ENCODE measurements around the gene SOX4.
"Not testable (repeated sequence)": the region's sequence is repeated elsewhere in the genome, so short reads cannot be mapped to it uniquely, and the experiment has no call there.

The SOX4 gene

DNA sequence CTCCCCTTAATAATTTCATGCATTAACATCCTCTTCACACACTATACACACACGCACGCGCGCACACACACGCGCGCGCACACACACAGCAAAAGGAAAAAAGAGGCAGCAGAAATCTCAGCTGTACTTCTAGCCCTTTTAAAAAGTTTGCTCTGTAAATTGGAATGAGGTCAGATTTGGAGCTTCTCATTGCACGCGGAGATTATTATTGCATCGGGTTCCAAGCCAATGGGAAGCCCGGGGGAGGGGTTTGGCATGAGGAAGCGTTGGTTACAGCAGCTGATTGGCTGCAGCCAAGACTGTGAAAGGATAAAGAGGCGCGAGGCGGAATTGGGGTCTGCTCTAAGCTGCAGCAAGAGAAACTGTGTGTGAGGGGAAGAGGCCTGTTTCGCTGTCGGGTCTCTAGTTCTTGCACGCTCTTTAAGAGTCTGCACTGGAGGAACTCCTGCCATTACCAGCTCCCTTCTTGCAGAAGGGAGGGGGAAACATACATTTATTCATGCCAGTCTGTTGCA is at the start of gene SOX4:
SOX4 (plus strand) TSS at position 340 of the 515 bp plus-strand sequence. CDS start 784 bp downstream, outside the sequence.
- DNase-seq: peak; percentile 64 to 70

DNA sequence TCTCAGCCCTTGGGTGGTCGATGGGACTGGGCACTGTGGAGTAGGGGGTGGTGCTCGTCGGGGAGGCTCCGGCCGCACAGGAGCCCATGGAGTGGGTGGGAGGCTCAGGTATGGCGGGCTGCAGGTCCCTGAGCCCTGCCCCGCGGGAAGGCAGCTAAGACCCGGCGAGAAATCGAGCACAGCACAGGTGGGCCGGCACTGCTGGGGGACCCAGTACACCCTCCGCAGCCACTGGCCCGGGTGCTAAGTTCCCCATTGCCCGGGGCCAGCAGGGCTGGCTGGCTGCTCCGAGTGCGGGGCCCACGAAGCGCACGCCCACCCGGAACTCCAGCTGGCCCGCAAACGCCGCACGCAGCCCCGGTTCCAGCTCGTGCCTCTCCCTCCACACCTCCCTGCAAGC is 41.3 kb upstream of the SOX4 start:
- not testable (repeated sequence) for DNase-seq

DNA sequence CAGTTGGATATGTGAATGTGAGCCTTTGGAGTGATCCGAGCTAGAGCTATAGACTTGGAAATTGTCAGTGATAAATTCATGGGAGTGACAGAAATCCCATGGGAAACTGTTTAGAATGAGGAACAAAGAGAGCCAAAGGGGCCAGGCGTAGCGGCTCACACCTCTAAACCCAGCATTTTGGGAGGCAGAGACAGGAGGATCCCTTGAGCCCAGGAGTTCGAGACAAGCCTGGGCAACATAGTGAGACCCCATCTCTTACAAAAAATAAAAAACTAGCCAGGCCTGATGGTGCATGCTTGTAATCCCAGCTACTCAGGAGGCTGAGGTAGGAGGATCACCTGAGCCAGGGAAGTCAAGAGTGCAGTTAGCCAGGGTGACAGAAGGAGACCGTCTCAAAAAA is 39.3 kb upstream of the SOX4 start:
- DNase-seq: no peak

DNA sequence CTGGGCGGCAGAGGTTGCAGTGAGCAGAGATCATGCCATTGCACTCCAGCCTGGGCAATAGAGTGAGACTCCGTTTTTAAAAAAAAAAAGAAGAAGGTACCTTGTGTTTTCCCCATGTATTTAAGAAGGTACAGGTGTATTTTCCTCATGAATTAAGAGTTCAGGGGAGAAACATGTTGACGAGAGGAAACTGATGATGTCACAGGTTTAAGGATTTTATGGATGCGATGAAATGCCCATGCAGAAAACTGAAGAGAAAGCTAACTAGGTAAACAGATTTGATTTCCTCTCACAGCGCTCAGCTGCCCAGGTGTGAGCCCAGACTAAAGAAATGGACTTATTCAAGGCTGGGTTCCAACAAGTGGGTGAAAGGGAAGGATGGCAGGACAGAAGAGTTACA is 38.4 kb upstream of the SOX4 start:
- DNase-seq: no peak

DNA sequence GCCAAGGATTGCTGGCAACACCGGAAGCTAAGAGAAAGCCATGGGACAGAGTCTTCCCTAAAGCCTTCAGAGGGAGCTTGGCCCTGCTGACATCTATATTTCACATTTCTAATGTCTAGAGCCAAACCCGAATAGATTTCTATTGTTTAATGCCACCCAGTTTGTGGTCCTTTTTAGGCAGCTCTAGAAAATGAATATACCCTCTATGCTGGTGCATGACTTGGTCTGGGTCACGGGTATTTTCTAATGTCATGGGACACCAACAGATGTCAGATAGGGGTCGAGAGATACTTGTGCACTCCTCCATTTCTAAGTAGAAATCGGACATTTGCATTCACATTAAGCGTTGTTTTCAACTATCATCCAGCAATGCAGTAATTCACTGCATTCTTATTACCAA is 37.0 kb upstream of the SOX4 start:
- DNase-seq: no peak

DNA sequence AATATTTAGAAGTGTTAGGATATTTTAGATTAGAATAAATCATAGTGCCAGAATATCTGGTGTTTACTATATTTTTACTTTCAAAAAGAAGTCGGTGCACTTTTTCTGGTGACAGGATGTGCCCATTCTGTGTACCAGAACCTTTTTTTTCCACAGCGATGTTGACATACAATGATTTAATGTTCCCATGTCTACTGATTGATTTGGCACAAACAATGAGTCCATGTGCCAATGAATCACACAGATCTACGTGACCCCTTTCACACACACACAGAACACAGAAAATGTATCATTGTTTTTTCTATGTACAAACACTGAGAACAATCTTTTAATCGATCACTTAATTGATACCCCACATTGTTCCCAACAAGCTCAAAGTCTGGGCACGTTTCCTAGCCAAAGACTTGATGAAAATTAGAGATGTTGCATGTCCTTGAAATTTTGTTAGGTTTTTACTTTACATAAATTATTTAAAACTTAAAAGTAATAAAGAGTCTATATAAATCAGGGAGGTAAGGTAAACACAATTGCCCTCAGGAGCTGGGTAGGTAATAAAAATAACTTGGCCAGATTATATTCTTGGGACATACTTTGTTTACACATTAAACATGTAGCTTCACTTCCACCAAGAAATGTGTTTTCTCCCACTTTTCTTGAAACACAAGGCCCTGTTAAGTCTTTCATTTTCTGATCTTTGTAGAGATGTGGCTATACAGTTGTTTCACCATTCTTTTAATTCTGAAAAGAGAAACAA is 36.4 kb upstream of the SOX4 start:
- DNase-seq: no peak

DNA sequence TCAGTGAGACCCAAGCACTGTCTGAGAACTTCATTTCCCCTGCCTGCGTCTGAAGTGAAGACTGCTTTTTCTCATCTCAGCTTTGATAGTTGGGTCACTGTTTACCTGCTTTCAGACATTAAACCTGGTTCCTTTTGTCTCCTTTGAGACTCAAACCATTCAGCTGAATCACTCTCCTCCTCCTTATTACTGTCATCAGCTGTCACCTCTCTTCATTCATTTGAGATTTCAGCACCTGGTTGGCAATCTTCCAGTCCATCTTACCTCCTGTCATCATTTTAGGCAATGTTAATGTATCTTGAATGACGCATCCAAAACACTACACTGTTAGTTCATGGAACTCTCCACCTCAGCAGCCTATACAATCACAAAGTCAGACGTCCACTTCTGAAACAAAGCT is 34.3 kb upstream of the SOX4 start:
- no peak for DNase-seq

DNA sequence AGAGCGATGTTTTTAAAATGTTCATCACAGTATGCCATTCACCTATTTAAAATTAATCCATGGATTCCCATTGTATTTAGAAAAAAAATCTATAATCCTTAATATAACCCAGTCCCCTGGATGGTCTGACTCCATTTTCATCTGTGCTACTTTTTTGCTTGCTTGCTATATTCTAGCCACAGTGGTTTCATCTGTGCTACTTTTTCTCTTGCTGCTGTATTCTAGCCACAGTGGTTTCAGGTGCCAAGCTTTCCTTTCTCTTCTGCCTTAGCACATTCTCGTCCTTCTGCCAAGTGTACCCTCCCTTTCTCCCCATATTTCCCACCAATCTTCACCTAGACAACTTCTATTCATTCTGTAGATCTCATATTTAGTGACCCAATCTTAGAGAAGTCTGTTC is 33.3 kb upstream of the SOX4 start:
- DNase-seq: no peak

DNA sequence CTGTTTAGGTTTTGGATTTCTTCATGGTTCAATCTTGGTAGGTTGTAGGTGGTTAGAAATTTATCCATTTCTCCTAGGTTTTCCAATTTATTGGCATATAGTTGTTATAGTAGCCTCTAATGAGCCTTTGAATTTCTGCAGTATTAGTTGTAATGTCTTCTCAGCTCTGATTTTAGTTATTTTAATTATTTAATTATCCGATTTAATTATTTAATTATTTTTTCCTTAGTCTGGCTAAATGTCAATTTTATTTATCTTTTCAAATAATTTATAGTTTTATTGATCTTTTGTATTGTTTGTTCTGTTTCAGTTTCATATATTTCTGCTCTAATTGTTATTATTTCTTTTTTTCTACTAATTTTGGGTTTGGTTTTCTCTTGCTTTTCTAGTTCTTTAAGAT is 28.1 kb upstream of the SOX4 start:
- DNase-seq: no peak

DNA sequence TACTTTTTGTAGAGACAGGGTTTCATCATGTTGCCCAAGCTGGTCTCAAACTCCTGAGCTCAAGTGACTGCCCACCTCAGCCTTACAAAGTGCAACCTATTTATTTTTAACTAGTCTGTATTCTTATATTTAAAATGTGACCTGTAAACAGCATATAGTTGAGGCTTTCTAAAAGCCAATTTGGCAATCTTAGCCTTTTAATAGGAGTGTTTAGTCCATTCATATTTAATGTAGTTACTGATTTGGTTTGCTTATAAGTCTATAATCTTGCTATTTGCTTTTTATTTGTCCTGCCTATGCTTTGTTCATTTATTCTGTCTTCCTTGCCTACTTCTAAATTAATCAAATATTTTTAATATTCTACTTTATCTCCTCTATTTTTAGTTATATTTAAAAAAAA is 15.0 kb upstream of the SOX4 start:
- no peak for DNase-seq

DNA sequence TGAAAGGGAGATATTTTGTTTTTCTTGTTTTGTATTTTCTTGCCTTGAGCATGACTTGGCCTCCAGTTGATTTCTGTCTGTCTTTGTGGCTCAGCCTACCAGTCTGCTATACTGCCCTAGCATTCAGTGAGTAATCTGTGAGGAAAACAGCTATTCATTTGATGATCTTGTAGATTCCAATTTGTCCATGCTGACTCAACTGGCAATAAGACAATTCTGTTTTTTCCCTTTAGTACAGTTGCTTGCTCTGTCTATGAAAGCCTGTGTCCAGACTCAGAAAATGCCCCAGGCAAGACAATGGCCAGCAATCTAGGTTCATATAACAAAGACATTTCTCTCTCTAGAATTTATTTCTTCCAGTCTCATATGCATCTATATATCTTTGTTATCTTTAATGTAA is 10.9 kb upstream of the SOX4 start:
- no peak for DNase-seq

DNA sequence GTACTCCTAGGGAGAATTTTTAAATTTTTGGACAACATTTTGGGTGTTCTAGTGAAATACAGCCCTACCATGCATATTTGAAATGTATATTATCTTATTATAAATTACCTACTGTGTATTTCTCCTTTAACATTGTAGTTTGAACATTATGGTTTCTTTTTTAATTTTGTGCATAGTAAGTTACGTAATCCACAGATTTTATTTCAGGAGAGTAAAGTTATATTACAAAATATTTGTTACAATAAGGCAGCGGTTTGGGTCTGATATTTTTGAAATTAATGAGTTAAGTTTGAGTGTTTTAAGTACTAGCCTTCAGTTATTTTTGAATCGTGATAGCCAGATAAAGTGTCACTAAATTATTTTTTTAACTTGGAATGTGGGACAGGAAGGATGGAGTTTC is 7.3 kb upstream of the SOX4 start:
- DNase-seq: no peak

DNA sequence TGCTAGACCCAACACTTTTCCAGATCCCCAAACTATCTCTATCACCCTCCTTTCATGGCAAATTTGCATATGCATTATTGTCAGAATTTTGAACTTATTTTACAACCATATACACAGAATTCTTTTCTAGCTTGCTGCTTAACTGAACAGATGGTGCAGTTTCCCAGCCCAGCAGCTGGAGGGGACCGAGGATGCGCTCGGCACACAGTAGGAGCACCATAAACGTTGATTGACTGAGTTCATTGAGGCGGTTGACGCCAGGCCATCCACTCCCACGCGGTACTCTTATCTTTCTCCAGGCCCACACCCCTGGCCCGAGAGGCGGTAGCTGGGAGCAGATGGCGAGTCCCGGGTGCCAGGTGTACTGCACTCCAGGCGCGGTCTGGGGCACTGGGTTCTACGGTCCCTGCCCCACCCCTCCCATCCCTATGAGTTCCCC is 6.8 kb upstream of the SOX4 start:
- peak in 1 of 2 experiments; percentile 20 for DNase-seq

DNA sequence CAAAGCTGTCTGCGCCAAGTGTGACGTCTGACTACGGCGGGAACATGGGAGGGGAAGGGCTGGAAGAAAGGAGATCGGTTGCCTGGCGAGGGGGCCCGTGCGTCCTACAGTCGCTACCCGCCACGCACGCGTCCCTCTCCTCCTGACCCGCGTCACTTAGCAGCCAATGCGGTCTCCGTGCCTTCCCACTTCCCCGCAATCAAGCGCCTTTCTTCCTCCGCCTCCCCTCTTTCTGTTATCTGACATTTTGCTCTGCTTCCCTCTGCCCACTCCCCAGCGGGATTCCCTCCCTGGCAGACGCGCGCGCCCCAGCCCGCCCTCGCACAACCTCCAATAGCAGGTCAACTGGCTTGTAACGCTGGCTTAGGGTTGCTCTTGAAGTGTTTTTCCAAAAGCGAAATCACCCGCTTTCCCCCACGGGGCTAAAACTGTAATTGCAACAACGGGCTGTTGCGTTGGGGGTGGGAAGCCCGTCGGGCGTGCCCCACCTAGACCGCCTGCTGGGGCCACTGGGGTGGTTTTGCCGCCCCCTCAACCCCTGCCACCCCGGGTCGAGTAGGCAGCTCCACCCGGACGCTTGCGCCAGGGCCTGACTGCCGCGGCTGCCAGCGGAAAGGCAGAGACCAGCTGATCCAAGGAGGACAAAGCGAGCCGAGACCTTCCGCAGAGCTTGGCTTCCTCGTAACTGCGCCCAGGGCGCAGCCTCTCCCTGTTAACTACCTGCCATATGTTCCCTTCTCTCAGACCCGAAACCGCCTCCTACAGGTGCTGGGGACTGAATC is 6.2 kb upstream of the SOX4 start:
- DNase-seq: peak; percentile 50 to 58

DNA sequence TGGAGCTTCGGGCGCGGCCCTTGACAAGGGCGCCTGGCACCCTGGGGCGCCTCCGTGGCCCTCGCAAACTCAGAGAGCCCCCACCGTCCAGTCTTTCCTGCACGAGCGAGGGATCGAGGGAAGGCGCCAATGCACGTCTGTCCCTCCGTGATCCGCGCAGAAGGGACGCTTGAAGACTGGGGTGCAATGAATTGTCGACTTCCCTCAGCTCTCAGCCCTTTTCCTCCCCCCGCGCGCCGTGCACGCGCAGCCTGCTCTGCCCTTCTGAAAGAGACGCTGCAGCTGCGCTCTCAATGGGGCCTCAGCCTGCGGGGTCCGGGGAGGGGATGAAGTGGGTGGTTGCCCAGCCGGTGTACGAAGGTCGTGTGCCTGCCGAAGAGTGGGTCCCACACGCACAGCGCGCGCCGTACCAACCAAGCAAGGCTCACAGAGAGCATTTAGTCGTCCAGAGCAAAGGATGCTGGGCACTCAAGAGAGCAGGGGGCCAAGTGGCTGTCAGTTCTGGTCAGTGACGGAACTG is 5.5 kb upstream of the SOX4 start:
- DNase-seq: peak; percentile 51 to 58

DNA sequence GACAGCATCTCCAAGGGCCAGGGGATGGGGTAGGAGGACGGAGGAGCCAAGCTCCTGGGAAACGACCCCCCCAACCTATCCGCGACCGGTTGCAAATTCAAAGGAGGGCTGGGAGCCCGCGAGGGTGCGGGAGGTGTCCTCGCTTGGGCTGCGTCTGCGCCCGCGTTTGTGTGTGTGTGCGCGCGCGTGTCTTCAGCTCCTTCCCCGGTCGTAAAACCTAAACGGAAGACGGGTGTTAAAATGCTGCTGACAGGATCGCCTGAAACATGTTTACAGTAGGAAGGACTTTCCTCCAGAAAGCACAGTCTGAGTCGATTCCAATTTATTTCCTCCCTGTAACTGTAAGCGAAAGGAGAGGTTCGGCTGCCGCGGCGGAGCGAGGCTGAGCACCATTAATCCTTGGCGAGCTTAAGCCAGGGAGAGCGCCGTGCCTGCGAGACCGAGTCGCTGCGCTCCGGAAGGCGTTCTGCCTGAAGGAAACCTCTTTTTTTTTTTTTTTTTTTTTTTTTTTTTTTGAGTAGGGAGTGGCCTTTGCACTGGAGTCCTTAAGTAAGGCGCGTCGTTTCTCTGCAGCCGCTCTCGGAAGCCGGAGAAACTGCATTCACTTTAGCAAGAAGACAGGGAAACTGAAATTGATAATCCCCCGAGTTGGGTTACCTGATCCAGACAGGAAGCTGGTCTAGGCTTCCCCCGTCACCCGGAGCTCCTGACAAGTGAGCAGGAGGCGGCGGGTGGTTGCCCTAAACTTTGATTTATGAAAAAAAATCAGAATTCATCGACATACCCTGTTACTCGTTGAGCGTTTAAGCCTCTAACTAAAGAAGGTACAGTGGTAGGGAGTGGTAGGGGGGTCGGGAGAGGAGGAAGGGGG is 4.8 kb upstream of the SOX4 start:
- peak; percentile 63 to 68 for DNase-seq

DNA sequence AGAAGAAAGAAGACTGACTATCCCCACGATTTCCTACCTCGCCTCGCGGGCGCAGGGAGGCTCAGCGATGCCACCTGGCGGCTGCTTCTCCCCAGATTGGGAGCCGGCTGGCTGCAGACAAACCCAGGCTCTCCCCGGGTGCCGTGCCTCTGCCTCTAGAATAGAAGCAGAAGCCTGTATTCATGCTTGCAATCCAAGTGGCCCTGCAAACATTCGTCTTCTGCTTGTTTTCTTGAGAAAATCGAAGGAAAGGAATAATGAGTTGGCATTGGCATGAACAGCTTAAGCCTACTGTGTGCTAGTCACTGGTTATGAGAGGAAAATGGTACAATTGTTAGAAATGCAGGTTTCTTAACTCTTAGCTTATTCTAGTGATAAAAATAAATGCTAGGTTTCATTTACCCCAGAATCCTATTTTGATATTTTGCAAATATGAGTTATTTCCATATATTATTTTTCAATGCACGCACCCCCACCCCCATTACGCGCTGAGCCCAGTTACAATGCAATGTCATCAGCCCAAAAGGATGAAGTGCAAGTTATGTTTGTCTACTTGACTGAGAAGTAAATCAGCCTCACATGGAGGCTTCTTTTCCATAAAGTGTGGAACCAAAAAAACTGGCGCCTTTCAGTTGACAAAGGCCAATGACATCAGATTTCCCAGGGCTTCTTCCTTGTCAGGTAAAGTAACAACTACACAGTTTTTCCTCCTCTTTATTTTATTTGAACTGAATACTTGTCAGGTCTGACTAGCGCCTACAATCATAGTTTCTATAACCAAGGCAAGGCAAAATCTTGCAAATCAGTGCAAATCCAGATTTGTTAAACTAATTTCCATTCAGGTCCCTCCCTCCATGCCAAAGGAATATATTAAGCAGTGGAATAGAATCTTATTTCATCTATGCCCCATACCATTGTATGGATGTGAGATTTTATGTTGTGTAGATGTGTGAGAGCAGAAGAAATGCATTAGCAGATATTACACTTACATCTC is 3.9 kb upstream of the SOX4 start:
- peak; percentile 90 for DNase-seq

DNA sequence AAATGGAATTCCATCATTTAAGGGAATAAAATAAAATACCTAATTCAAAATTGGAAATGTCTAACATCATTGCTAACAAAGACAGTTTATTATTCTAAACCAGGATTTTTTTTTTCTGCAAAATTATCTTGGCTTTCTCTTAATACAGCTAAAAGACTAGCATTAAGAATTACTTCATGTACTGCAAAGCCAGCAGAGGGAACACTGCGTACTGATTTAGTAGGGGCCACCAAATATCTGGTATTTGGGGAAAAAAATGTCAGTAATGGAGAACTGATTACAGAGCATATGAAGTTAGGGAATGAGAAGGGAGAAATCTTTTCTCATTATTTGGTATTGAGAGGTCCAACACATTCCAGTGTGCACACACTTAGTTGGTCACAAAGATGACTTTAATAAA is 3.2 kb upstream of the SOX4 start:
- DNase-seq: no peak

DNA sequence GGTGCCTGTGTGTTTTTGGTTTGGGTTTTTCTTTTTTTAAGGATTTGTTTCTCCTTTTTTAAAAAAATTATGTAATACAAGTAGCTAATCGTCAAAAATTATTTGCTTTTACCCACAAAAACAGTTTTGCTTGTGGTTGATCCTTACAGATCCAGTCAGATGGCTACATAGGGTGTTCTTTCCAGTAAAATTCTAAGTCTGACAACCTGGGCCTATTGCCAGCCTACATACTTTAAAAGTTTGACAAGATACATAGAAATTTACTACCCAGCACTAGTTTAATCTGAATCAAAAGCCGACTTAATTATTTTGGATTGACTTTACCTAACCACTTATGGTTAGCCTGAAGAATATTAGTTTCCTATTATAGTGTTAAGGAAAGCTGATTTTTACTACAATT is 2.1 kb upstream of the SOX4 start:
- DNase-seq: no peak

DNA sequence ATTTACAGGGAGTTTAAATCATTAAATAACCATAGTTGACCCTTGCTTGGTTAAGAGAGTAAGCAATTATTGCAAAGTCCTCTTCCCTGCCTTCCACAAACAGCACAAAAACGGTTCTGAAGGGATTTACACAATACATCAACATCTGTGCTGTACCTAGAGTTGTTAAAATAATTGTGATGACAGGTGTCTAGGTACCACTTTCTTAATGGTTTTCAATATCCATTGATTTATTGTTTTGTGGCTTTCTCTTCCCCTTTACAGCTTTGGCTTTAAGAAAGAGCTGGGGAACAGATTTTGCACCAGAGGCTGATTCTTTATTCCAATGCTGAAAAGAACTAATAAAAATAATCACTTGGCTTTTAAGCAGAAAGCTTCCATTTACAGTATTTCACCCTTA is 598 bp upstream of the SOX4 start:
- no peak for DNase-seq

DNA sequence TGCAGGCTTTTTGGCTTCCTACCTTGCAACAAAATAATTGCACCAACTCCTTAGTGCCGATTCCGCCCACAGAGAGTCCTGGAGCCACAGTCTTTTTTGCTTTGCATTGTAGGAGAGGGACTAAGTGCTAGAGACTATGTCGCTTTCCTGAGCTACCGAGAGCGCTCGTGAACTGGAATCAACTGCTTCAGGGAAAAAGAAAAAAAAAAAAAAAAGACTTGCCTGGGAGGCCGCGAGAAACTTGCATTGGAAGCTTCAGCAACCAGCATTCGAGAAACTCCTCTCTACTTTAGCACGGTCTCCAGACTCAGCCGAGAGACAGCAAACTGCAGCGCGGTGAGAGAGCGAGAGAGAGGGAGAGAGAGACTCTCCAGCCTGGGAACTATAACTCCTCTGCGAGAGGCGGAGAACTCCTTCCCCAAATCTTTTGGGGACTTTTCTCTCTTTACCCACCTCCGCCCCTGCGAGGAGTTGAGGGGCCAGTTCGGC is 420 bp downstream of the SOX4 start:
- DNase-seq: peak; percentile 43 to 50

Data from activated T-cell treated with anti-CD3 and anti-CD28 coated beads, Interleukin-2, amount 50 U/mL, for 48 hours (primary cell).